NCI-H526 (cell line): ENCODE data around the gene IL9R.
"Not testable (repeated sequence)": the region's sequence is repeated elsewhere in the genome, so short reads cannot be mapped to it uniquely, and the experiment has no call there.

Experiments
- DNase-seq, 2 experiments: peaks; one replicate each; lab custom pipeline; 2025; lab: John Stamatoyannopoulos, UW

The IL9R gene

GRCh38 chrX:156030474-156030873 is 33.0 kb downstream of the IL9R start:
- DNase-seq: not testable (repeated sequence)
